H9 (cell line): Measurements from ENCODE around the gene BMP8A. TPM values are rescaled to one million over a fixed set of nuclear protein-coding genes. Genes with fewer than 3 reads are reported as not detected.

Source experiments
- DNase-seq: peaks from one replicate; pipeline ENCODE4 v3.0.0-alpha.2; 2017
- H2AFZ ChIP-seq: one replicate; pipeline ENCODE4 v1.6.1; 2013; ENCODE audit warnings: mild to moderate bottlenecking, low read length, control low read depth, moderate library complexity
- H2AK5ac ChIP-seq: 2 replicates; pipeline ENCODE4 v1.6.1; 2013; ENCODE audit warnings: low read length, control low read depth, mixed read lengths; ENCODE audit not compliant: insufficient read length
- H2BK120ac ChIP-seq: one replicate; pipeline ENCODE4 v1.6.1; 2013; ENCODE audit warnings: low read depth, mild to moderate bottlenecking, low read length, control low read depth, inconsistent platforms; ENCODE audit not compliant: poor library complexity, severe bottlenecking
- H2BK12ac ChIP-seq: 2 replicates; pipeline ENCODE4 v1.6.1; 2013; ENCODE audit warnings: low read length, control low read depth, mixed read lengths, low read depth; ENCODE audit not compliant: insufficient read length
- H2BK15ac ChIP-seq: 2 replicates; pipeline ENCODE4 v1.6.1; 2013; ENCODE audit warnings: low read depth, low read length, control low read depth
- H2BK20ac ChIP-seq: one replicate; pipeline ENCODE4 v1.6.1; 2013; ENCODE audit warnings: low read depth, mild to moderate bottlenecking, low read length, control low read depth, inconsistent platforms; ENCODE audit not compliant: poor library complexity, severe bottlenecking
- H2BK5ac ChIP-seq: 2 replicates; pipeline ENCODE4 v1.6.1; 2013; ENCODE audit warnings: low read length, control low read depth, mixed read lengths; ENCODE audit not compliant: insufficient read length
- H3K14ac ChIP-seq: 2 replicates; pipeline ENCODE4 v1.6.1; 2013; ENCODE audit warnings: low read length, control low read depth; ENCODE audit not compliant: insufficient read depth
- H3K18ac ChIP-seq: 2 replicates; pipeline ENCODE4 v1.6.1; 2013; ENCODE audit warnings: low read depth, mild to moderate bottlenecking, mixed read lengths, low read length, control low read depth; ENCODE audit not compliant: insufficient read length
- H3K23ac ChIP-seq: 2 replicates; pipeline ENCODE4 v1.6.1; 2013; ENCODE audit warnings: low read length, control low read depth, mixed read lengths, low read depth; ENCODE audit not compliant: insufficient read length
- H3K23me2 ChIP-seq: 2 replicates; pipeline ENCODE4 v1.6.1; 2013; ENCODE audit warnings: low read depth, mild to moderate bottlenecking, mixed read lengths, low read length, control low read depth; ENCODE audit not compliant: insufficient read length, poor library complexity, severe bottlenecking
- H3K27ac ChIP-seq: 2 replicates; pipeline ENCODE4 v1.5.1; 2013; ENCODE audit warnings: low read length, control low read depth, mixed read lengths, low read depth; ENCODE audit not compliant: insufficient read length
- H3K27me3 ChIP-seq: 2 replicates; pipeline ENCODE4 v1.6.1; 2013; ENCODE audit warnings: low read length, control low read depth, inconsistent platforms; ENCODE audit not compliant: insufficient read depth
- H3K4ac ChIP-seq: 2 replicates; pipeline ENCODE4 v1.6.1; 2013; ENCODE audit warnings: low read depth, mild to moderate bottlenecking, control low read depth, inconsistent platforms, low read length, moderate library complexity
- H3K4me1 ChIP-seq: 2 replicates; pipeline ENCODE4 v1.6.1; 2013; ENCODE audit warnings: low read length, control low read depth, inconsistent platforms; ENCODE audit not compliant: insufficient read depth
- H3K4me2 ChIP-seq: 2 replicates; pipeline ENCODE4 v1.6.1; 2013; ENCODE audit warnings: low read length, control low read depth, mixed read lengths; ENCODE audit not compliant: insufficient read length, insufficient read depth
- H3K56ac ChIP-seq: 2 replicates; pipeline ENCODE4 v1.6.1; 2013; ENCODE audit warnings: low read depth, mild to moderate bottlenecking, mixed read lengths, low read length, control low read depth; ENCODE audit not compliant: insufficient read length
- H3K79me1 ChIP-seq: 2 replicates; pipeline ENCODE4 v1.6.1; 2013; ENCODE audit warnings: low read depth, mild to moderate bottlenecking, moderate library complexity, low read length, control low read depth, inconsistent platforms; ENCODE audit not compliant: insufficient read depth, poor library complexity, severe bottlenecking
- H3K79me2 ChIP-seq: 2 replicates; pipeline ENCODE4 v1.6.1; 2013; ENCODE audit warnings: low read length, control low read depth, inconsistent platforms; ENCODE audit not compliant: insufficient read depth
- H3K9ac ChIP-seq: 2 replicates; pipeline ENCODE4 v1.6.1; 2013; ENCODE audit warnings: low read length, control low read depth, mixed read lengths; ENCODE audit not compliant: insufficient read length; ENCODE audit errors: extremely low read depth
- H3K9me3 ChIP-seq: one replicate; pipeline ENCODE4 v1.6.1; 2013; ENCODE audit warnings: low read depth, low read length, inconsistent platforms; ENCODE audit not compliant: control insufficient read depth
- H3T11ph ChIP-seq: one replicate; pipeline ENCODE4 v1.6.1; 2013; ENCODE audit warnings: mild to moderate bottlenecking, low read length, control low read depth, inconsistent platforms
- H4K20me1 ChIP-seq: one replicate; pipeline ENCODE4 v1.6.1; 2013; ENCODE audit not compliant: control insufficient read depth, insufficient read length, insufficient read depth
- H4K5ac ChIP-seq: 2 replicates; pipeline ENCODE4 v1.6.1; 2013; ENCODE audit warnings: low read depth, mild to moderate bottlenecking, mixed read lengths, low read length, control low read depth; ENCODE audit not compliant: insufficient read length
- H4K8ac ChIP-seq: replicated peaks from 2 replicates; pipeline ENCODE4 v1.6.1; 2013; ENCODE audit warnings: low read length, control low read depth, mixed read lengths, low read depth; ENCODE audit not compliant: insufficient read length
- H4K91ac ChIP-seq: 2 replicates; pipeline ENCODE4 v1.6.1; 2013; ENCODE audit warnings: low read depth, mild to moderate bottlenecking, moderate library complexity, mixed read lengths, low read length, control low read depth; ENCODE audit not compliant: insufficient read length
- H3K27ac Mint-ChIP-seq, 3 experiments: 2 replicates in 2 of 3; 3 replicates in 1 of 3; pipeline ENCODE4 v1.8.0; 2020 to 2021; ENCODE audit warnings: mixed read lengths in 3 of 3, mild to moderate bottlenecking in 1 of 3, moderate library complexity in 1 of 3
- H3K27me3 Mint-ChIP-seq: 2 replicates; pipeline ENCODE4 v1.8.0; 2021; ENCODE audit warnings: low read depth, mild to moderate bottlenecking, moderate library complexity, mixed read lengths
- H3K36me3 Mint-ChIP-seq, 3 experiments: 2 replicates in 2 of 3; 3 replicates in 1 of 3; pipeline ENCODE4 v1.8.0; 2020 to 2021; ENCODE audit warnings: low read depth in 3 of 3, mixed read lengths in 3 of 3; ENCODE audit not compliant: insufficient read depth in 1 of 3
- H3K4me1 Mint-ChIP-seq, 2 experiments: 2 replicates each; pipeline ENCODE4 v1.8.0; 2020; ENCODE audit warnings: mixed read lengths in 2 of 2
- H3K4me3 Mint-ChIP-seq, 2 experiments: 2 replicates in 1 of 2; 3 replicates in 1 of 2; pipeline ENCODE4 v1.8.0; 2020 to 2021; ENCODE audit warnings: mild to moderate bottlenecking in 2 of 2, mixed read lengths in 2 of 2, moderate library complexity in 1 of 2
- H3K9me3 Mint-ChIP-seq, 2 experiments: 2 replicates in 1 of 2; 3 replicates in 1 of 2; pipeline ENCODE4 v1.8.0; 2020; ENCODE audit warnings: mild to moderate bottlenecking in 2 of 2, mixed read lengths in 2 of 2, moderate library complexity in 1 of 2
- WGBS: extraction: QIAGEN DNeasy Blood & Tissue Kit; methylation state at CpG from one replicate; pipeline ENCODE4 v1.1.7; 2013; ENCODE audit warnings: missing lambda C conversion rate, low lambda C conversion rate, mixed read lengths; ENCODE audit not compliant: insufficient read length; ENCODE audit errors: extremely low coverage; 5-methylcytosine and 5-hydroxymethylcytosine counted together
- total RNA-seq: library from RNA; stranded (reverse); gene quantifications from 2 replicates; pipeline ENCODE4 v1.2.1, GENCODE V29; 2021
- TF ChIP-seq, protein P1 (sequence below): fragments of 200-600 bp; sonication (generic); conservative IDR thresholded peaks from 3 replicates; pipeline ENCODE4 v1.8.0; 2021; ENCODE audit warnings: antibody characterized with exemption, mild to moderate bottlenecking

The BMP8A gene
- total RNA-seq, 1 experiment from 2014 or later, result 0.52 TPM

DNA sequence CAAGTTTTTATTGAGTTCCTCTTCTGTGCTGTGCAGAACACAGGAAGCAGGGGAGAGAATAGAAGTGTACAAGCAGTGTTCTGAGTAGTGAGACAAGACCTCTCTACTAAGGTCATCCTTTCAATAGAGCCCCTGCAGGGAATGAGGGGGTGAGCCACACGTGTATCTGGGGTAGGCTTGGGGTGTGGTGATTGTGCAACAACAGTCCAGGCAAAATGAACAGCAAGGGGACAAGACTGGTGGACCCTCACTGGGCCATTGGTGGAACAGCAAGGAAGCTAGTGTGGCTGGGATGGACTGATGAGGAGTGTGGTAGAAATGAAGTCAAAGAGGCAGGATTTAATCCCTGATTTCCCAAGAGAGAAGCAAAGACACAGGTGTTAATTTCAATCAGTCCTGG, 8.2 kb upstream of the BMP8A start:
- Histone ChIP-seq H3K23me2 (no peaks in the 10 kb centered on the region), H2BK20ac (no peak overlapping the region), H2BK5ac (no peak overlapping the region), H4K8ac (no peak overlapping the region), H3K4me1 (no peaks in the 10 kb centered on the region), H3K79me2 (no peaks in the 10 kb centered on the region), H4K5ac (no peak overlapping the region), H2BK15ac (no peak overlapping the region), H4K20me1 (no peaks in the 10 kb centered on the region), H3K27me3 (no peaks in the 10 kb centered on the region), H3K79me1 (no peaks in the 10 kb centered on the region), H3K14ac (no peak overlapping the region), H4K91ac (no peak overlapping the region), H2BK12ac (no peak overlapping the region), H3T11ph (no peak overlapping the region), H3K4ac (no peak overlapping the region), H2AK5ac (no peak overlapping the region), H2BK120ac (no peak overlapping the region), H3K4me2 (no peak overlapping the region), H3K18ac (no peak overlapping the region), H3K56ac (no peak overlapping the region), H2AFZ (no peak overlapping the region), H3K27ac (no peak overlapping the region), H3K9ac (no peak overlapping the region), H3K23ac (no peak overlapping the region), H3K9me3 (no peaks in the 10 kb centered on the region)
- WGBS, result no CpG with 5 or more reads among the region's 1 CpG
- peaks cover 38 to 78% (median 67%) of the 10 kb centered on the region in 3 experiments; a peak in 6 of 7 replicates for H3K36me3 Mint-ChIP-seq
- DNase-seq, result no peak
- no peaks in the 10 kb centered on the region for H3K4me1 Mint-ChIP-seq
- no peak overlapping the region for H3K4me3 Mint-ChIP-seq
- H3K27me3 Mint-ChIP-seq, result no peaks in the 10 kb centered on the region
- H3K9me3 Mint-ChIP-seq, result no peaks in the 10 kb centered on the region
- TF ChIP-seq, protein P1, sequence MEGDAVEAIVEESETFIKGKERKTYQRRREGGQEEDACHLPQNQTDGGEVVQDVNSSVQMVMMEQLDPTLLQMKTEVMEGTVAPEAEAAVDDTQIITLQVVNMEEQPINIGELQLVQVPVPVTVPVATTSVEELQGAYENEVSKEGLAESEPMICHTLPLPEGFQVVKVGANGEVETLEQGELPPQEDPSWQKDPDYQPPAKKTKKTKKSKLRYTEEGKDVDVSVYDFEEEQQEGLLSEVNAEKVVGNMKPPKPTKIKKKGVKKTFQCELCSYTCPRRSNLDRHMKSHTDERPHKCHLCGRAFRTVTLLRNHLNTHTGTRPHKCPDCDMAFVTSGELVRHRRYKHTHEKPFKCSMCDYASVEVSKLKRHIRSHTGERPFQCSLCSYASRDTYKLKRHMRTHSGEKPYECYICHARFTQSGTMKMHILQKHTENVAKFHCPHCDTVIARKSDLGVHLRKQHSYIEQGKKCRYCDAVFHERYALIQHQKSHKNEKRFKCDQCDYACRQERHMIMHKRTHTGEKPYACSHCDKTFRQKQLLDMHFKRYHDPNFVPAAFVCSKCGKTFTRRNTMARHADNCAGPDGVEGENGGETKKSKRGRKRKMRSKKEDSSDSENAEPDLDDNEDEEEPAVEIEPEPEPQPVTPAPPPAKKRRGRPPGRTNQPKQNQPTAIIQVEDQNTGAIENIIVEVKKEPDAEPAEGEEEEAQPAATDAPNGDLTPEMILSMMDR, result no peak
- peak overlapping the region in 2 of 3 experiments; percentile 5 to 55; a peak in 1 of 7 replicates for H3K27ac Mint-ChIP-seq
